ENCODE measurements around the gene TULP4.
A peak's percentile ranks its signal among the peaks of the same experiment; 100 is the strongest.
"Not testable (repeated sequence)": the region's sequence is repeated elsewhere in the genome, so short reads cannot be mapped to it uniquely, and the experiment has no call there.

Gene TULP4

DNA sequence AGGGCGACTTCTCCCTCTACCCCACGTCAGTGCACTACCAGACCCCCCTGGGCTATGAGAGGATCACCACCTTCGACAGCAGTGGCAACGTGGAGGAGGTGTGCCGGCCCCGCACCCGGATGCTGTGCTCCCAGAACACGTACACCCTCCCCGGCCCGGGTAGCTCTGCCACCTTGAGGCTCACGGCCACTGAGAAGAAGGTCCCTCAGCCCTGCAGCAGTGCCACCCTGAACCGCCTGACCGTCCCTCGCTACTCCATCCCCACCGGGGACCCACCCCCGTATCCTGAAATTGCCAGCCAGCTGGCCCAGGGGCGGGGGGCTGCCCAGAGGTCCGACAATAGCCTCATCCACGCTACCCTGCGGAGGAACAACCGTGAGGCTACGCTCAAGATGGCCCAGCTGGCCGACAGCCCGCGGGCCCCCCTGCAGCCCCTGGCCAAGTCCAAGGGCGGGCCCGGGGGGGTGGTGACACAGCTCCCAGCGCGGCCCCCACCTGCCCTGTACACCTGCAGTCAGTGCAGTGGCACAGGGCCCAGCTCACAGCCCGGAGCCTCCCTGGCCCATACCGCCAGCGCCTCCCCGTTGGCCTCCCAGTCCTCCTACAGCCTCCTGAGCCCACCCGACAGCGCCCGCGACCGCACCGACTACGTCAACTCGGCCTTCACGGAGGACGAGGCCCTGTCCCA, 190.1 kb downstream of the TULP4 start:
- no peak for DNase-seq (ENCODE audit: low spot score)

DNA sequence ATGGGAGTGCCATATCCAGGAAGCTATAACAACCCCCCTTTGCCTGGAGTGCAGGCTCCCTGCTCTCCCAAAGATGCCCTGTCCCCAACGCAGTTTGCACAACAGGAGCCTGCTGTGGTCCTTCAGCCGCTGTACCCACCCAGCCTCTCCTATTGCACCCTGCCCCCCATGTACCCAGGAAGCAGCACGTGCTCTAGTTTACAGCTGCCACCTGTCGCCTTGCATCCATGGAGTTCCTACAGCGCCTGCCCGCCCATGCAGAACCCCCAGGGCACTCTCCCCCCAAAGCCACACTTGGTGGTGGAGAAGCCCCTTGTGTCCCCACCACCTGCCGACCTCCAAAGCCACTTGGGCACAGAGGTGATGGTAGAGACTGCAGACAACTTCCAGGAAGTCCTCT, 191.0 kb downstream of the TULP4 start:
- DNase-seq (ENCODE audit: low spot score), result no peak

DNA sequence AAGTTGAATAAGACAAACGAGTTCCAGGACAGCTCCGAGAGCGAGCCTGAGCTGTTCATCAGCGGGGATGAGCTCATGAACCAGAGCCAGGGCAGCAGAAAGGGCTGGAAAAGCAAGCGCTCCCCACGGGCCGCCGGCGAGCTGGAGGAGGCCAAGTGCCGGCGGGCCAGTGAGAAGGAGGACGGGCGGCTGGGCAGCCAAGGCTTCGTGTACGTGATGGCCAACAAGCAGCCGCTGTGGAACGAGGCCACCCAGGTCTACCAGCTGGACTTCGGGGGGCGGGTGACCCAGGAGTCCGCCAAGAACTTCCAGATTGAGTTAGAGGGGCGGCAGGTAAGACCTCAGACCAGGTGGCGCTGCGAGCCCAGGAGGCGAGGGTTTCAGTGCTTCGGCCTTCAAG, 191.6 kb downstream of the TULP4 start:
- no peak for DNase-seq (ENCODE audit: low spot score)

DNA sequence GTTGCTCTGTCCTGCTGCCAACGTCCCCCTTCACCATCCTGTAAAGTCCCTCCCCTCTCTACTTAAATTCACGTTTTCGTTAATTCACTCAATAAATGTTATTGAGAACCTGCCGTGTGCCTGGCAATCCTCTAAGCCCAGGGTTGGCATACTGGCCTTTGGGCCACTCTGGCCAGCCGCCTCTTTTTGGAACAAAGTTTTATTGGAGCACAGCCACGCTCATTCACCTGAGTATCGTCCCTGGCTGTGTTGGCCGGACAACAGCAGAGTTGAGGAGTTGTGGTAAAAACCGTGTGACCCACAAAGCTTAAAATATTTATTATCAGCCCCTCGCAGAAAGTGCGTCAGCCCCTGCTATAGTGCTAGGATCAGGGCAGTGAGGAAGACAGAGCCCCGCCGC, 192.9 kb downstream of the TULP4 start:
- DNase-seq (ENCODE audit: low spot score), result no peak

DNA sequence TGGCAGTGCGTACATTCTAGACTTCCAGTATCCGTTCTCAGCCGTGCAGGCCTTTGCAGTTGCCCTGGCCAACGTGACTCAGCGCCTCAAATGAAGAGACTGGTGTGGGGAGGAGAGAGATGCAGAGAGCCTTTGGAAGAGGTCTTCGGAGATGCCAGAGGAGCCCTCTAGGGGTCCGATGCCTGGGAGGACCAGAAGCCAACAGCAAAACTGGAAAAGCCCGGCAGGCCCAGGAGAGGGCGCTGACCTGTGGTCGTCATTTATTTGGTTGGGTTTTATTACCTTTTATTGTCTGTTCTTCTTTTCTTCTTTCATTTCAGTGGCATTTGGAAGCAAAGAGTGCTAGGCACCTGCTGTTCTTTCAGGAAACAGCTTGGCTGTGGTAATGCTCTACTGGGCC, 194.3 kb downstream of the TULP4 start:
- DNase-seq (ENCODE audit: low spot score), result no peak

DNA sequence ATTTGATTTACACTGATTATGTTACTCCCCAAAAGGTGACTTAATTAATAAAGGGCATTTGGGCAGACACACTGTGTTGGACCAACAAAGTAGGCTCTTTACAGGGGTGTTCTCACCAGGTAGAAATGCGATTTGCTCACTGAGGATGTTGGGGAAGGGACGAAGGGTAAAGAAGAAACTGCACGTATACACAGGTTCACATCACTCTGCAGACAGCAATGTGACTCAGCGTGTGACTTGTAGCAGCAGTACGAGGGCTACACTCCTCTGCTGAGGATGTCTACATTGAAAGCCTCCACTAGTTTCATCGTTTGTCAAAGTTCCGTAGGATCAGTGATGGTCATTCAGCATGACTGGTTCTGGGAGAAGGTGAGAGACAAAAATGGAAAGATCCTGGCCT, 194.9 kb downstream of the TULP4 start:
- no peak for DNase-seq (ENCODE audit: low spot score)

DNA sequence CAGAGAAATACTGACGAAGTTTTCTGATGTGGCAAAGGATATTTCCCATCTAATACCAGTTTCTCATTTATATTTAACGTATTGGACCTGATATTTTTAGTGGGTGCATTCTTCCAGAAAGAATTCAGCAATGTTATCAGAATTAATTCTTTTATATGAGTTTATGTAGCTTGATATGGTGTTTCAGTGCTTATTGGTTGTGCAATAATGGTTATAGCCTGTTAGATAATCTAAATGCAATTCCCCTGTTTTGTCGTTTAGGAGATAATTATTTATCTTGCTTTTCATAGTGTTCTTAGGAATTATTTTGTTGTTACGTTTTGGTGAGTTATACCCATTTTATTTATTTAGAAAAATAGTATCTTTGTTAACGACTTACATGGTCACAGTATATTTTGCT, 196.2 kb downstream of the TULP4 start:
- no peak for DNase-seq (ENCODE audit: low spot score)

DNA sequence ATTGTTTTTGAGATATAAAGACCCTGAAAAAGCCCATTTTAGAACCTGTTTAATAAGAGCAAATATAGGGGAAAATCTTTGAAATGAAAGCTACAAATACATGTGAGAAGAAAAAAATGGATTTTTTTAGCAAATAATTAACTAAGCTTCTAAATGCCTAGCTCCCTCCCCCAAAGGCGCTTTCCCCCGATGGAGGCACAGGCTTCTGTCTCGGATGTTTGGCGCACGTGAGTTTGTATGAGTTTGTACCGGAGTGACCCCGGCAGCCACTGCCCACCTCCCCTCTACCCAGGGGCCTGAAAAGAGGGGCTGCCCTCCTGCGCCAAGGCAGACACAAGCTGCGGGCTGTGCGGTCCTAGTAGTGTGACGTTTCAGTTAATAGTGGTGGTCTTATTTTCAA, 197.2 kb downstream of the TULP4 start:
- no peak for DNase-seq (ENCODE audit: low spot score)

DNA sequence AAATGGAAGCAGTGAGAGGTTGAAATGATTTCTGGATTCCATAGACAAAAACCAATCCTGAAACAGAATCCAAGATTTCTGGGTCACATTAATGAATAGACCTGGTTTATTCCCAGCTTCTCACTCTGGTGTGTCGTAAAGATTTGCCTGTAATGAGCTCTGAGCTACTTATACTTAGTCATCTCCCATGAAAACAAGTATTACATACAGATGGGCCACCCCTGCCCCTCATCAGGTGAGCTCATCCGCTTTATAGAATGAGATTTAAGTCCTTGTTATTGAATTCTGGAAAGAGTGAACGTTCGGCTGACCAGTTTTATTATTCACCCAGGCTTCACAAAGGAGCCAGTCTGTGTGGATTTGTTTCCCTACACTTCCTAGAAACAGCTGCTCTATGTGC, 200.5 kb downstream of the TULP4 start:
- DNase-seq (ENCODE audit: low spot score), result no peak

DNA sequence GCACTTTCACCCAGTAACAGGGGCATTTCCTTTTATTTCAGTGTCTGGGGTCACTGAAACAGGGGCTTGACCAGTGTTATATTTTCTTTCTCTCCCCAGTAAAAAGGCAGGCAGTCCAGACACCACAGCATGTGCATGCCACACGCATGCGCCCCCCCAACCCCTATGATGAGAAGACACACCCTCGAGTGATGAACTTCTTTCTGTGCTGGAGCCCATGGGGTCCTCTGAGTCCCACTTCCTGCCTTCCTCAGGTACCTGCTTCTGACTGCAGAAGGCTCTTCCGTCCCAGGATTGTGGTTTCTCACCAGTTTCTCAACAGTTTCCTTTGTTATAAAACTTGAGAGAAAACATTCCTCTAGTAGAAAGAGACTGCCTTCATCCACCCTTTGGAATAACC, 201.9 kb downstream of the TULP4 start:
- no peak for DNase-seq (ENCODE audit: low spot score)

DNA sequence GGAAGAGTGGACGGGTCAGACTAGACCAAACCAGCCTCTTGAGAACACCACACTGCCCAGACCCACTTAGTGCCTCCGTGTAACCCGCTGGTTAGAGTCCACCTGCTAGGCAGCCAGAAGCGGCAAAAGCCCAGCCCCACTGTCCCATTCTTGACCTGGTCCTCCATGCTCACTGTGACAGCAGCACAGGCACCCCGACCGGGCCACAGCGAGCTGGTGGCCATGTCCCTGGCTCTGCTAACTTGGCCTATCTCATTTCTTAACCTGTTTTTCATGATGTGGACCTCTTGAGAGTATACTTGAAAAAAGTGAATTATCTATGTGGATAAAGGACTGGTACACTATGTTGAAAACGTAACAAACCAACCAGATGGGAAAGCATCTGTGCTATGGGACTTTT, 202.7 kb downstream of the TULP4 start:
- no peak for DNase-seq (ENCODE audit: low spot score)

DNA sequence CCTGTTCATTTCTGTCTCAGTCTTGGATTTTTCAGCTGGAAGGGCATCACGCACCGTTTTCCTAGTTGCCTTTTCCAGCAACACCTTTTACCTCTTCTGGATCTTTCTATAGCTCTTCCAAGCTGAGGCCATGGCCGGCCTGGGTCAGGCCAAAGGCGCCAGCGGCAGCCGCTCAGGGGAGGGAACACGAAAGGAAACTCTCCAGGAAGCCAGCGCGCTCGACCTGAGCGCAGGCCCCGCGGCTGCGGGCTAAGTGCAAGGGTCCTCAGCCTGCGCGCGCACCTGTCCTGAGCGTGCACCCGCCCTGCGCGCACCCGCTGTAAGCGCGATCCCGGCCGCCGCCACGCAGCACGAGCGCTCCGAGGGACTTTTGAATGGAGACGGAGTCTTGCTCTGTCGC, 203.8 kb downstream of the TULP4 start:
- DNase-seq (ENCODE audit: low spot score), result no peak

DNA sequence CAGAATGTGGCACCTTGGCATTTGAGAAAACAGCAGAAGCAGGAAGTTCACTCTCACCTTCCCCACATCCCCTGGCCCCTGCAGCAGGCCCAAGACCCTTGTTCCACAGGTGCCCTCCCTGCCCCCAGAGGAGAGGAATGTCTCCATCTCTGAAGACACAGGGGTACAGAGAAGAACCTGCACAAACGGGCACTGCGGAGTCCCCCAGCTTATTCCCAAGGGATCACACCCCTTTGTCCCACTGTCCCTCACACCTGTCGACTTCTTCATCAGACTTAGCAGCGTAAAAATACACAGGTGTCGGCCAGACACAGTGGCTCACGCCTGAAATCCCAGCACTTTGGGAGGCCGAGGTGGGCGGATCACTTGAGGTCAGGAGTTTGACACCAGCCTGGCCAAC, 204.8 kb downstream of the TULP4 start:
- no peak for DNase-seq (ENCODE audit: low spot score)

DNA sequence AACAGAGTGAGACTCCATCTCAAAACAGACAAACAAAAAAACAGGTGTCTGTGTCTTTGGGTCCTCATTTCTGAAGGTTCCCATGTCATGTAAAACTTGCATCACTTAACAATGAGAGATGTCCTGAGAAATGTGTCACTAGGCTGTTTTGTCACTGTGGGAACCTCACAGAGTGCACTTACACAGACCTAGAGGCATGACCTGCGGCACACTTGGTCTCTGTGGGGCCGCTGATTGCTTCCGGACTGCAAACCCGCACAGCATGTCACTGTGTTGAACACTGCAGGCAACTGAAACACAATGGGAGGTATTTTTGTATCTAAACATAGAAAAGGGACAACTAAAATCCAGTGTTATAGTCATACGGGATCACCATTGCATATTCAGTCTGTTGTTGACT, 205.3 kb downstream of the TULP4 start:
- DNase-seq (ENCODE audit: low spot score), result no peak

DNA sequence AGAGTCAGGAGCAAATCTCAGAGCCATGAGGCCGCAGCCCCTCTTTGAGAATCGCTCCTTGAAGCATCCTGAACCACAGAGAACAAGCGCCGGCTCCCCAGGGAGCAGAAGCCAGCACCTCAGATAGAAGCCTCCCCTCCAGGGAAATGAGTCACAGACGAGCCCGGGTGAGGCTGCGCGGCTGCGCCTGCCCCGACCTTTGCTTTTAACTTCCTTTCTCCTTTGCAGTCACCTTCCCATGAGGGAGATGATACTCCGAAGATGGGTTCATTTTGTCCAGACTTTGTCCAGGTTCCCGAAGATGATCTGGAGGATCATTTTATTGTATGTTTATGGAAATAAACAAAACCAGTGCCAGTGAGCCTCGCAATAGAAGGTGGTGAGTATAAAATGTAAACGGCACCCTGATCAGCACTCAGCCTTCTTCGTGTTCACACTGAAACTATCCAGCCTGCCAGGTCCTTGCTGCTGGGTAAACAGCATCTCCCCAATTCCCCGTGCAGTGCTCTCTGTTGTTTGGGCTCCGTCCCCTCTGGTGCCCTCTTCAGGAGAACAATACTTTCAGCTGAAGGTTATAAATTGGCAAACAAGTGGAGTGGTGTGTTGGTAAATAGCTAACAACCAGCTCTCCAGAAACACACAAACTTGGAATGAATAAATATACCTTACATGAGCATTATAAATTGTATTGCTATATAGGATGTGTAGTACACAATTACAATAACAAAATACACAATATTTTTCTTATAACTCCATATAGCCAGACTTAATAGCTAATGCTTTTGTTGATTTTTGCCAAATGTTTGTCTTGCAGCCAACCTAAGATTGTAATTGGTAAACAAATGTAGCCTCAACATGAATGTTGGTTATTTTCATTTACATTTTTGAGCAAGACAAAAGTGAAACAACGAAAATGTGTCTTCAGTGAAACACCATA, 206.2 kb downstream of the TULP4 start:
- DNase-seq (ENCODE audit: low spot score), result peak; percentile 84

DNA sequence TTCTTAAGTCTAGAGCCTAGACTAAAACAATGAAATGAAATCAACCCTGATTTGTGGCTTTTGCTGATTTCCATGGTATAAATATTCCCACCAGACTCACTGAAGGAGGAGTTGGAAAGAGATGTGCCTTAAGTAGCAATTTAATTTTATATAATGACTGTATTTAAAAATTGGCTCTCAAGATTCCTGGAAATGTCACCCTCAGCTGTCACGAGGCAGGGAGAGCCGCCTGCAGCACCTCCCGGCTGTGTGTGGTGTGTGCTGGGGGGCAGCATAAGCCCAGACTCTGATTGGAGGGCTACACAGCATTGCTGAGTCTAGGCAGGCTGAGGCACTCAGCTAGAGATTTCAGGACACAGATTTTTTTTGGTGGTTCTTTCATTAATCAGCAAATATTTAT, 207.0 kb downstream of the TULP4 start:
- DNase-seq (ENCODE audit: low spot score), result no peak

DNA sequence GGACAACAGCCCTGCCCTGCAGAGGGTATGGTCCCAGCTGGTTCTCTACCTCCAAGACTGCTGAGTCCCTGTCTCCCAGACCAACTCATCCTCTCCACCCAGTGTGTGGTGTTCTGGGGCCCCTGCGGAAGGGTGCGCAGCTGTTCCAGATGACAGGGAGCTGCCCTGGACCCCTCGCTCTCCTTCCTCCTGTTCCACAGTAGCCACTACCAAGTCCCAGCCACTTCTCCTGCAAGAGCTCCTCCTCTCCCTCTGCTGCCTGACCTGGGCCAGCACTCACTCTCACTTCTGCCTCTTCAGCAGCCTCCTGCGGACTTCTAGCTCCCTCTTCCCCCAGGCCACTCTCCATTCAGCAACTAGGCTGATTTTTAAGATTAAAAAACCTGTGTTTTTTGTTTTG, 207.5 kb downstream of the TULP4 start:
- DNase-seq (ENCODE audit: low spot score), result no peak

DNA sequence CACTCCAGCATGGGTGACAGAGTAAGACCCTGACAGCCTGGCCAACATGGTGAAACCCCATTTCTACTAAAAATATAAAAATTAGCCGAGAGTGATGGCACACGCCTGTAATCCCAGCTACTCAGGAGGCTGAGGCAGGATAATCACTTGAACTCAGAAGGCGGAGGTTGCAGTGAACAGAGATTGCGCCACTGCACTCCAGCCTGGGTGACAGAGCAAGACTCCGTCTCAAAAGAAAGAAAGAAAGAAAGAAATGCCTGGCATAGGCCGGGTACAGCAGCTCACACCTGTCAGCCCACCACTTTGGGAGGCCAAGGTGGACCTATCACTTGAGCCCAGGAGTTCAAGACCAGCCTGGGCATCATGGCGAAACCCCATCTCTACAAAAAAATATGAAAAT, 208.7 kb downstream of the TULP4 start:
- not testable (repeated sequence) for DNase-seq (ENCODE audit: low spot score)

DNA sequence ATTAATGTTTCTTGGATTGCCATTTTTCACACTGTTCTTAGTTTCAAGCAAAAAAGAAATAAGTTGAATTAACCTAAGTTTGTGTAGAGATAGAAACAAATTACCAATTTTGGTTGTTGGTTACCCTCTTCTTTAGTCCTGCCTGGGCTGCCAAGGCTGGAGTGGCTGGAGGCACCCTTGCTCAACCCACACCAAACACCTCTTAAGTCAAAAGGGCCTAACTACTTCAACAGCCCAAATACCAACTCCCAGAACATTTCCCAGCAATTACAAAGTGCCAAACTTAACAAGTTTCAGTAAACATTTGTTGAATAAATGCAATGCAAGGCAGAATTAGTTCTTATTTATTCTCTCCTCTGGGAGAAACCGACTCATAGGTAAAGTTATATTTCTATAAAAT, 209.5 kb downstream of the TULP4 start:
- DNase-seq (ENCODE audit: low spot score), result no peak

DNA sequence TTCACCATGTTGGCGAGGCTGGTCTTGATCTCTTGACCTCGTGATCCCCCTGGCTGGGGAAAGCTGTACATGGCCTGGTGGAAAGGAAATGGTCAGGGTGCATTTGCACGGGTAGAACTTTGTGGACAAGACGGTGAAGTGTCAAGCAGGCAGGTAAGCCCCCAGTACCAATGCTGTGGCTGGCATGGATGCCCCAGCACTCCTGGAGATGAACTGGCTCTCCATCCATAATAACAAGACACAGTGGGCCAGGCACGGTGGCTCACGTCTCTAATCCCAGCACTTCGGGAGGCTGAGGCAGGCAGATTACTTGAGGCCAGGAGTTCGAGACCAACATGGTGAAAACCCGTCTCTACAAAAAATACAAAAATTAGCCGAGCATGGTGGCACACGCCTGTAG, 210.4 kb downstream of the TULP4 start:
- DNase-seq (ENCODE audit: low spot score), result no peak

DNA sequence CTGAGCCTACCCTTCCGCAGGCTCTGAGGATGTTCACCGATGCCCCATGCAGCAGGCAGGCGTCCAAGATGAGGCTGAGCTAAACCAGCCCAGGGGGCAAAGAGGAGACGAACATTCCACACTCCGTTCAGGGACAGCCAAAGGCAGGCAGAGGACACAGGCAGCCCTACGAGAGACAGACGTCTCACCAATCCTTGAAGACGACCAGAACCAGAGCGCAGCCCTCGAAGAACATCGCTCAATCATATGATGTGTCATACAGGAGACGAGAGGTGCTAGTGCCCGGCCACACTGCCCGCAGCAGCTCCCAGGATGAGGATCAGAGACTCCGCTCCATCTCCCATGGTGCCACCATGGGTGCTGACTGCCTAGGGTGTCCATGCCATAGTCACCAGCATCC, 212.0 kb downstream of the TULP4 start:
- no peak for DNase-seq (ENCODE audit: low spot score)

DNA sequence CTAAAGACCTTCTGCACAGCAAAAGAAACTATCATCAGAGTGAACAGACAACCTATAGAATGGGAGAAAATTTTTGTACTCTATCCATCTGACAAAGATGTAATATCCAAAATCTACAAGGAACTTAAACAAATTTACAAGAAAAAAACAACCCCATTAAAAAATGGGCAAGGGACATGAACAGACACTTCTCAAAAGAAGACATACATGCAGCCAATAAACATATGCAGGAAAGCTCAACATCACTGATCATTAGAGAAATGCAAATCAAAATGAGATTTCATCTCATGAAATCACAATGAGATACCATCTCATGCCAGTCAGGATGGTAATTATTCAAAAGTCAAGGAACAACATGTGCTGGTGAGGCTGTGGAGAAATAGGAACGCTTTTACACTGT, 215.6 kb downstream of the TULP4 start:
- not testable (repeated sequence) for DNase-seq (ENCODE audit: low spot score)

DNA sequence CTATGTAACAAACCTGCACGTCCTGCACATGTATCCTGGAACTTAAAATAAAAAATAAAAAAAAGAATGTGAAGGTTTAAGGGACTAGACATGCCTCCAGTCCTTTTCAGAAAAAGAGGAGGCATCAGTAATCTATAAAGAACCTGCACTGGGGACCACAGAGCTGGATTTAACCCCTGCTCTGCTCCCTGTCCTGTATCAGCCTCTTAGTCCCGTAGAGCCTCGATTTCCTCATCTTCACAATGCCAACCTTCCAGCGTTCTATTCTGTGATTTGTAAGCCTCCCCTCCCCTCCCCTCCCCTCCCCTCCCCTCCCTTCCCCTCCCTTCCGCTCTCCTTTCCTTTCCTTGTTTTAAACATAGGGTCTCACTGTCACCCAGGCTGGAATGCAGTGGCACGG, 216.6 kb downstream of the TULP4 start:
- no peak for DNase-seq (ENCODE audit: low spot score)

DNA sequence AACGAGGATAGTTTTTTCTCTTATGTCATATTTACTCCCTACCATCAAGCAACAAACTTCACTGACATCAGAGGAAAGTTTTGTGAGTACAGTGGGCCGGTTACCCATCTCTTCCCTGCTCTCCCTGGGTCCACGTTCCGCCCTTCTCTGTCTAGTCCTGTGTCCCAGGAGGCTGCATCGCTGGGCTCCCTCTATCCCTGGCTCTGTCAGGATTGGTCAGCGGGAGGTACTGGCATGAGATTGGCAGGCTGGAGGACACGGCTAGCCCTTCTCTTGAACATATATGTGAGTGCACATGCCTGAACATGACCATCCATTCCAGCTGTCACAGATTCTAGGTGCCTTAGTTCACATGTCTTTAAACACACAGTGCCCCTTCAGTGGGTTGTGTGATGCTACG, 217.4 kb downstream of the TULP4 start:
- DNase-seq (ENCODE audit: low spot score), result no peak

Data from AG08395 (cell line).